Left cardiac atrium (tissue), 4 donors: ENCODE measurements around the gene TGFBR3. TPM values are rescaled to one million over a fixed set of nuclear protein-coding genes. Genes with fewer than 3 reads are reported as not detected.

Experiments
- ATAC-seq, 2 donors: fragments of 200-7000 bp; cut with Tn5 transposase; one replicate each; pipeline ENCODE4 v1.9.1; 2020; ENCODE audit warnings: mild to moderate bottlenecking in 2 of 2, moderate library complexity in 2 of 2
- DNase-seq: peaks from one replicate; pipeline ENCODE4 v3.0.0-alpha.2; 2020
- intact Hi-C, 2 donors: fragments of 100-400 bp; cut with DNase I; formaldehyde crosslinking; loops; one replicate each; pipeline versions ENCODE4 v1.14.1 to v1.15.1; 2022 to 2023
- total RNA-seq, 2 donors: library from RNA; stranded (reverse); fragmentation: NEBNext Ultra II Directional; extraction: Animal tissue kit (Norgen Biotek cat#: 25700); gene quantifications; one replicate each; pipeline ENCODE4 v1.2.1, GENCODE V29; 2021
- donor health status: DM: no; HTN: yes; CAD: no.
- donor health status: DM: no; HTN: yes; CAD: no; lungs with severe emphysema.
- donor health status: DM: yes; HTN: yes; CAD: no.
- donor health status: Dilated cardiomyopathy.

Gene TGFBR3
- total RNA-seq, 2 donors from 2014 or later = 43.8 to 56.2 TPM

GRCh38 chr1:91712981-91713841 is 172.7 kb downstream of the TGFBR3 start:
- ATAC-seq (peak; percentile 82 to 86), DNase-seq (peak; percentile 68)
- intact Hi-C loops = loop anchor here in 1 of 2 donors (10.0 kb wide), 1 partner anchor 172 kb away; the partner anchor contains the start of gene TGFBR3

- intact Hi-C loops = loop anchor here in 1 of 2 donors (10.0 kb wide), 1 partner anchor 172 kb away; the partner anchor contains the start of gene TGFBR3
- ATAC-seq (no peak), DNase-seq (no peak)
Measured at GRCh38 chr1:91712393-91712792, 173.6 kb downstream of the TGFBR3 start.

GRCh38 chr1:91711504-91712247 is 174.3 kb downstream of the TGFBR3 start:
- ATAC-seq = no peak
- intact Hi-C loops = loop anchor here in 1 of 2 donors (10.0 kb wide), 1 partner anchor 173 kb away; the partner anchor contains the start of gene TGFBR3
- no peak for DNase-seq

GRCh38 chr1:91710261-91710660 is 175.7 kb downstream of the TGFBR3 start:
- no peak for DNase-seq
- intact Hi-C loops = loop anchor here in 1 of 2 donors (10.0 kb wide), 1 partner anchor 175 kb away; the partner anchor contains the start of gene TGFBR3
- ATAC-seq = no peak

GRCh38 chr1:91708691-91709090 is 177.3 kb downstream of the TGFBR3 start:
- intact Hi-C loops = loop anchor here in 1 of 2 donors (5.0 kb wide), 1 partner anchor 106 kb away; no protein-coding TSS in a partner anchor
- no peak for ATAC-seq

GRCh38 chr1:91707890-91708218 is 178.1 kb downstream of the TGFBR3 start:
- ATAC-seq (no peak), DNase-seq (no peak)
- intact Hi-C loops = loop anchor here in 1 of 2 donors (5.0 kb wide), 1 partner anchor 106 kb away; no protein-coding TSS in a partner anchor

More at GRCh38 chr1:91708691-91709090, 177.3 kb downstream of the TGFBR3 start:
- DNase-seq = no peak

- DNase-seq (no peak), ATAC-seq (peak; percentile 62 to 84)
- intact Hi-C loops = loop anchor here in 1 of 2 donors (5.0 kb wide), 1 partner anchor 105 kb away; no protein-coding TSS in a partner anchor
Measured at GRCh38 chr1:91707114-91707889, 178.6 kb downstream of the TGFBR3 start.

GRCh38 chr1:91706140-91706957 is 179.6 kb downstream of the TGFBR3 start:
- no peak for ATAC-seq
- no peak for DNase-seq
- intact Hi-C loops = loop anchor here in 1 of 2 donors (5.0 kb wide), 1 partner anchor 104 kb away; no protein-coding TSS in a partner anchor

- intact Hi-C loops = loop anchor here in 1 of 2 donors (5.0 kb wide), 1 partner anchor 102 kb away; no protein-coding TSS in a partner anchor
- no peak for DNase-seq
- ATAC-seq = peak in 1 of 2 donors; percentile 34
Measured at GRCh38 chr1:91704746-91705145, 181.2 kb downstream of the TGFBR3 start.

- intact Hi-C loops = no loop called here
- DNase-seq = no peak
- ATAC-seq = no peak
Measured at GRCh38 chr1:91703095-91703494, 182.9 kb downstream of the TGFBR3 start.

- no peak for DNase-seq
- ATAC-seq = no peak
- intact Hi-C loops = no loop called here
Measured at GRCh38 chr1:91701472-91701869, 184.5 kb downstream of the TGFBR3 start.

GRCh38 chr1:91700771-91701471 is 185.0 kb downstream of the TGFBR3 start:
- intact Hi-C loops = no loop called here
- no peak for ATAC-seq

GRCh38 chr1:91700332-91700731 is 185.6 kb downstream of the TGFBR3 start:
- DNase-seq (no peak), ATAC-seq (no peak)
- intact Hi-C loops = no loop called here

More at GRCh38 chr1:91700771-91701471, 185.0 kb downstream of the TGFBR3 start:
- DNase-seq = no peak

GRCh38 chr1:91699339-91699974 is 186.5 kb downstream of the TGFBR3 start:
- peak; percentile 89 to 93 for ATAC-seq
- peak; percentile 41 for DNase-seq
- intact Hi-C loops = loop anchor here in 1 of 2 donors (10.0 kb wide), 1 partner anchor 185 kb away; the partner anchor contains the start of gene TGFBR3

GRCh38 chr1:91697861-91698260 is 188.1 kb downstream of the TGFBR3 start:
- intact Hi-C loops = loop anchor here in 1 of 2 donors (10.0 kb wide), 1 partner anchor 187 kb away; the partner anchor contains the start of gene TGFBR3
- DNase-seq (no peak), ATAC-seq (peak in 1 of 2 donors; percentile 9)

- DNase-seq = no peak
- intact Hi-C loops = loop anchor here in 1 of 2 donors (10.0 kb wide), 1 partner anchor 187 kb away; the partner anchor contains the start of gene TGFBR3
- ATAC-seq = no peak
Measured at GRCh38 chr1:91697416-91697815, 188.5 kb downstream of the TGFBR3 start.
